ENCODE results near the gene PKD2. TPM values are rescaled to one million over a fixed set of nuclear protein-coding genes. Genes with fewer than 3 reads are reported as not detected.

Gene PKD2
- total RNA-seq = 49.0 and 49.7 TPM in 2 replicates

GRCh38 chr4:88007304-88008121 lies at the start of gene PKD2:
TSS of gene PKD2 (plus strand) at chr4:88007635. CDS start at chr4:88007734, 99 bp downstream.
- no peak for DNase-seq (ENCODE audit: low read depth, low spot score)

GRCh38 chr4:87961993-87962392 lies 45.4 kb upstream of the PKD2 start:
- DNase-seq (ENCODE audit: low read depth, low spot score) = no peak

GRCh38 chr4:87962398-87963146 lies 44.9 kb upstream of the PKD2 start:
- DNase-seq (ENCODE audit: low read depth, low spot score) = no peak

GRCh38 chr4:87965501-87965975 lies 41.9 kb upstream of the PKD2 start:
- DNase-seq (ENCODE audit: low read depth, low spot score) = no peak

GRCh38 chr4:87966095-87966496 lies 41.3 kb upstream of the PKD2 start:
- DNase-seq (ENCODE audit: low read depth, low spot score) = no peak

- DNase-seq (ENCODE audit: low read depth, low spot score) = no peak
These were observed 40.2 kb upstream of the PKD2 start for GRCh38 chr4:87967193-87967592.

GRCh38 chr4:87970121-87970520 lies 37.3 kb upstream of the PKD2 start:
- DNase-seq (ENCODE audit: low read depth, low spot score) = no peak

- no peak for DNase-seq (ENCODE audit: low read depth, low spot score)
These were observed 35.6 kb upstream of the PKD2 start for GRCh38 chr4:87971866-87972265.

GRCh38 chr4:87973283-87974169 lies 33.9 kb upstream of the PKD2 start:
- no peak for DNase-seq (ENCODE audit: low read depth, low spot score)

- DNase-seq (ENCODE audit: low read depth, low spot score) = no peak
These were observed 32.5 kb upstream of the PKD2 start for GRCh38 chr4:87974856-87975462.

GRCh38 chr4:87975466-87975865 lies 32.0 kb upstream of the PKD2 start, which contains the start of gene SPP1:
TSS of gene SPP1 (plus strand) at chr4:87975714. CDS start at chr4:87976896, 1,182 bp downstream.
- no peak for DNase-seq (ENCODE audit: low read depth, low spot score)

GRCh38 chr4:87977521-87978278 lies 29.7 kb upstream of the PKD2 start:
- DNase-seq (ENCODE audit: low read depth, low spot score) = no peak

- DNase-seq (ENCODE audit: low read depth, low spot score) = no peak
These were observed 28.8 kb upstream of the PKD2 start for GRCh38 chr4:87978681-87979080.

GRCh38 chr4:87979810-87980209 lies 27.6 kb upstream of the PKD2 start:
- DNase-seq (ENCODE audit: low read depth, low spot score) = no peak

GRCh38 chr4:87981486-87981885 lies 25.9 kb upstream of the PKD2 start:
- no peak for DNase-seq (ENCODE audit: low read depth, low spot score)

- no peak for DNase-seq (ENCODE audit: low read depth, low spot score)
These were observed 25.4 kb upstream of the PKD2 start for GRCh38 chr4:87982036-87982435.

- DNase-seq (ENCODE audit: low read depth, low spot score) = no peak
These were observed 24.9 kb upstream of the PKD2 start for GRCh38 chr4:87982446-87983010.

GRCh38 chr4:87983996-87984395 lies 23.4 kb upstream of the PKD2 start:
- no peak for DNase-seq (ENCODE audit: low read depth, low spot score)

GRCh38 chr4:87985097-87985886 lies 22.1 kb upstream of the PKD2 start:
- no peak for DNase-seq (ENCODE audit: low read depth, low spot score)
